Mesenchymal stem cell (in vitro differentiated cells and primary cell): ENCODE results near the gene DENND4B.

ENCODE experiments used
- DNase-seq: peaks from one replicate; pipeline ENCODE4 v3.0.0-alpha.2; 2013
- H2AFZ ChIP-seq: one replicate; pipeline ENCODE4 v1.6.1; 2013; ENCODE audit warnings: low read depth, mild to moderate bottlenecking, control low read depth, inconsistent platforms, low read length, moderate library complexity
- H2AK5ac ChIP-seq: 2 replicates; pipeline ENCODE4 v1.6.1; 2013; ENCODE audit warnings: low read length, moderate library complexity, mild to moderate bottlenecking, inconsistent platforms; ENCODE audit not compliant: severe bottlenecking
- H2BK120ac ChIP-seq: one replicate; pipeline ENCODE4 v1.6.1; 2013; ENCODE audit warnings: low read depth, mild to moderate bottlenecking, inconsistent platforms, low read length, moderate library complexity
- H2BK12ac ChIP-seq, 2 experiments: one replicate each; pipeline ENCODE4 v1.6.1; 2013; ENCODE audit warnings: inconsistent platforms in 2 of 2, low read length in 2 of 2, mild to moderate bottlenecking in 2 of 2, moderate library complexity in 2 of 2, control low read depth in 1 of 2
- H2BK15ac ChIP-seq: one replicate; pipeline ENCODE4 v1.6.1; 2013; ENCODE audit warnings: mild to moderate bottlenecking, low read depth, inconsistent platforms; ENCODE audit not compliant: poor library complexity, severe bottlenecking
- H2BK5ac ChIP-seq: 2 replicates; pipeline ENCODE4 v1.6.1; 2013; ENCODE audit warnings: low read depth, mild to moderate bottlenecking, low read length, control low read depth, inconsistent platforms; ENCODE audit not compliant: poor library complexity, severe bottlenecking
- H3K14ac ChIP-seq, 2 experiments: one replicate each; pipeline ENCODE4 v1.6.1; 2013; ENCODE audit warnings: inconsistent platforms in 2 of 2, low read length in 2 of 2, control low read depth in 1 of 2, mild to moderate bottlenecking in 1 of 2, moderate library complexity in 1 of 2
- H3K18ac ChIP-seq, 2 experiments: one replicate each; pipeline ENCODE4 v1.6.1; 2013; ENCODE audit warnings: inconsistent platforms in 2 of 2, low read length in 2 of 2, control low read depth in 1 of 2, low read depth in 1 of 2, mild to moderate bottlenecking in 1 of 2
- H3K23ac ChIP-seq, 2 experiments: one replicate each; pipeline ENCODE4 v1.6.1; 2013; ENCODE audit warnings: inconsistent platforms in 2 of 2, low read length in 2 of 2, mild to moderate bottlenecking in 2 of 2, moderate library complexity in 2 of 2, control low read depth in 1 of 2
- H3K27ac ChIP-seq: 2 replicates; pipeline ENCODE4 v1.5.1; 2013; ENCODE audit warnings: mild to moderate bottlenecking, moderate library complexity, low read length, control low read depth, inconsistent platforms; ENCODE audit not compliant: poor library complexity, severe bottlenecking
- H3K27me3 ChIP-seq, 2 experiments: 2 replicates each; pipeline versions ENCODE4 v1.6.1 to v1.7.0; 2013; ENCODE audit warnings: low read length in 2 of 2, mild to moderate bottlenecking in 2 of 2, moderate library complexity in 2 of 2, control low read depth in 1 of 2, inconsistent platforms in 1 of 2; ENCODE audit not compliant: control insufficient read depth in 1 of 2, insufficient read depth in 1 of 2
- H3K36me3 ChIP-seq, 2 experiments: 2 replicates each; pipeline versions ENCODE4 v1.6.1 to v1.7.0; 2013; ENCODE audit warnings: low read length in 2 of 2, control low read depth in 1 of 2, inconsistent platforms in 1 of 2, low read depth in 1 of 2, mild to moderate bottlenecking in 1 of 2; ENCODE audit not compliant: insufficient read depth in 2 of 2, control insufficient read depth in 1 of 2
- H3K4ac ChIP-seq, 2 experiments: one replicate each; pipeline ENCODE4 v1.6.1; 2013; ENCODE audit warnings: inconsistent platforms in 2 of 2, low read length in 2 of 2, mild to moderate bottlenecking in 2 of 2, moderate library complexity in 2 of 2, control low read depth in 1 of 2, low read depth in 1 of 2
- H3K4me1 ChIP-seq: 2 replicates; pipeline ENCODE4 v1.6.1; 2013; ENCODE audit warnings: low read depth, low read length, control low read depth; ENCODE audit not compliant: control insufficient read depth, insufficient read depth
- H3K4me2 ChIP-seq: 2 replicates; pipeline ENCODE4 v1.6.1; 2013; ENCODE audit warnings: low read length, mild to moderate bottlenecking, inconsistent platforms; ENCODE audit not compliant: poor library complexity, severe bottlenecking
- H3K4me3 ChIP-seq, 2 experiments: 2 replicates each; pipeline versions ENCODE4 v1.5.1 to v1.7.0; 2013; ENCODE audit warnings: low read length in 2 of 2, mild to moderate bottlenecking in 2 of 2, control low read depth in 1 of 2, low read depth in 1 of 2; ENCODE audit not compliant: insufficient read depth in 1 of 2
- H3K79me1 ChIP-seq: replicated peaks from 2 replicates; pipeline ENCODE4 v1.6.1; 2013; ENCODE audit warnings: mild to moderate bottlenecking, control low read depth, low read length, inconsistent platforms; ENCODE audit not compliant: poor library complexity, severe bottlenecking
- H3K9ac ChIP-seq: 2 replicates; pipeline ENCODE4 v1.7.0; 2013; ENCODE audit warnings: mild to moderate bottlenecking, low read length, moderate library complexity
- H3K9me3 ChIP-seq: 2 replicates; pipeline ENCODE4 v1.7.0; 2013; ENCODE audit warnings: mild to moderate bottlenecking, low read length; ENCODE audit not compliant: control insufficient read depth
- H4K8ac ChIP-seq: one replicate; pipeline ENCODE4 v1.6.1; 2013; ENCODE audit warnings: inconsistent platforms, mild to moderate bottlenecking, low read length, moderate library complexity
- H4K91ac ChIP-seq: one replicate; pipeline ENCODE4 v1.6.1; 2013; ENCODE audit warnings: mild to moderate bottlenecking, low read length, inconsistent platforms
- WGBS: methylation state at CpG from one replicate; pipeline ENCODE4 v1.1.7; 2013; ENCODE audit warnings: mixed read lengths; 5-methylcytosine and 5-hydroxymethylcytosine counted together

The DENND4B gene

GRCh38 chr1:153961421-153961820, 14.9 kb upstream of the DENND4B start:
- H3K4ac ChIP-seq = no peak overlapping the region
- no peak overlapping the region for H2BK15ac ChIP-seq
- 93% methylated on average over 2 of the region's 4 CpGs for WGBS

GRCh38 chr1:153960206-153960605, 13.7 kb upstream of the DENND4B start:
- 98% methylated on average over 11 of the region's 11 CpGs for WGBS
- H3K79me1 ChIP-seq = peaks cover 10% of the 10 kb centered on the region

More at GRCh38 chr1:153961421-153961820, 14.9 kb upstream of the DENND4B start:
- peaks cover 12% of the 10 kb centered on the region for H3K4me1 ChIP-seq
- no peak overlapping the region for H2BK12ac ChIP-seq
- no peaks in the 10 kb centered on the region for H3K9me3 ChIP-seq
- H3K4me3 ChIP-seq = peak overlapping the region in 1 of 2 experiments; percentile 97
- H2AK5ac ChIP-seq = no peak overlapping the region
- H3K4me2 ChIP-seq = peak overlapping the region; percentile 83
- peaks cover 10% of the 10 kb centered on the region for H3K79me1 ChIP-seq
- H2AFZ ChIP-seq = no peak overlapping the region
- H3K18ac ChIP-seq = no peak overlapping the region
- no peak overlapping the region for H2BK120ac ChIP-seq
- H2BK5ac ChIP-seq = no peak overlapping the region
- DNase-seq = no peak
- no peak overlapping the region for H4K91ac ChIP-seq
- no peak overlapping the region for H3K23ac ChIP-seq
- peak overlapping the region; percentile 92 for H3K9ac ChIP-seq
- H3K27me3 ChIP-seq = no peaks in the 10 kb centered on the region
- H4K8ac ChIP-seq = no peak overlapping the region
- H3K36me3 ChIP-seq = peaks cover 16 to 24% of the 10 kb centered on the region in 2 experiments
- H3K14ac ChIP-seq = no peak overlapping the region
- H3K27ac ChIP-seq = no peak overlapping the region

GRCh38 chr1:153959454-153959853, 12.9 kb upstream of the DENND4B start:
- Histone ChIP-seq H3K27me3 (no peaks in the 10 kb centered on the region), H4K8ac (no peak overlapping the region), H3K9ac (peak overlapping the region; percentile 96), H3K27ac (no peak overlapping the region), H3K9me3 (no peaks in the 10 kb centered on the region), H2BK15ac (peak overlapping the region; percentile 6), H3K14ac (no peak overlapping the region), H3K4ac (no peak overlapping the region), H4K91ac (no peak overlapping the region), H3K36me3 (peaks cover 23 to 28% of the 10 kb centered on the region in 2 experiments), H2AFZ (no peak overlapping the region), H2BK120ac (no peak overlapping the region), H3K23ac (no peak overlapping the region), H3K79me1 (peaks cover 13% of the 10 kb centered on the region), H2AK5ac (no peak overlapping the region), H3K4me2 (no peak overlapping the region), H3K4me1 (peaks cover 21% of the 10 kb centered on the region), H3K4me3 (no peak overlapping the region), H2BK5ac (no peak overlapping the region), H3K18ac (no peak overlapping the region), H2BK12ac (no peak overlapping the region)
- 96% methylated on average over 3 of the region's 3 CpGs for WGBS
- no peak for DNase-seq

More at GRCh38 chr1:153960206-153960605, 13.7 kb upstream of the DENND4B start:
- Histone ChIP-seq H4K91ac (no peak overlapping the region), H2BK5ac (no peak overlapping the region), H2AK5ac (no peak overlapping the region), H3K9ac (no peak overlapping the region), H2AFZ (no peak overlapping the region), H3K27ac (no peak overlapping the region), H2BK12ac (peak overlapping the region in 1 of 2 experiments; percentile 49), H3K4me3 (no peak overlapping the region), H3K27me3 (no peaks in the 10 kb centered on the region), H3K4me1 (peaks cover 21% of the 10 kb centered on the region), H2BK120ac (no peak overlapping the region), H3K23ac (peak overlapping the region in 1 of 2 experiments; percentile 14), H4K8ac (no peak overlapping the region), H2BK15ac (no peak overlapping the region), H3K18ac (no peak overlapping the region), H3K36me3 (peaks cover 16 to 24% of the 10 kb centered on the region in 2 experiments), H3K14ac (no peak overlapping the region), H3K9me3 (no peaks in the 10 kb centered on the region), H3K4me2 (no peak overlapping the region), H3K4ac (no peak overlapping the region)
- no peak for DNase-seq

- H3K79me1 ChIP-seq = peaks cover 17% of the 10 kb centered on the region
- peak overlapping the region in 1 of 2 experiments; percentile 63 for H3K4me3 ChIP-seq
- H3K27me3 ChIP-seq = no peaks in the 10 kb centered on the region
- no peak overlapping the region for H3K14ac ChIP-seq
- no peak overlapping the region for H4K91ac ChIP-seq
- peak overlapping the region; percentile 42 for H3K4me2 ChIP-seq
- H3K23ac ChIP-seq = no peak overlapping the region
- H3K27ac ChIP-seq = no peak overlapping the region
- 69% methylated on average over 2 of the region's 4 CpGs for WGBS
- H2BK5ac ChIP-seq = no peak overlapping the region
- H3K18ac ChIP-seq = no peak overlapping the region
- no peak overlapping the region for H2BK15ac ChIP-seq
- no peak overlapping the region for H2BK12ac ChIP-seq
- no peaks in the 10 kb centered on the region for H3K9me3 ChIP-seq
- no peak overlapping the region for H2BK120ac ChIP-seq
- peak overlapping the region in 1 of 2 experiments; percentile 5 for H3K4ac ChIP-seq
- peak overlapping the region; percentile 96 for H3K9ac ChIP-seq
- no peak overlapping the region for H4K8ac ChIP-seq
- no peak overlapping the region for H2AFZ ChIP-seq
- no peak overlapping the region for H2AK5ac ChIP-seq
- peaks cover 21% of the 10 kb centered on the region for H3K4me1 ChIP-seq
- no peak for DNase-seq
- peaks cover 26 to 33% of the 10 kb centered on the region in 2 experiments for H3K36me3 ChIP-seq
These were observed 12.4 kb upstream of the DENND4B start for GRCh38 chr1:153958961-153959260.
